H1 (cell line): ENCODE measurements around the gene NFATC1. TPM values are rescaled to one million over a fixed set of nuclear protein-coding genes. Genes with fewer than 3 reads are reported as not detected.

ENCODE experiments used
- CTCF ChIA-PET: fragments of 300-600 bp; sonication (Branson Sonifier 250); formaldehyde crosslinking; loops from one replicate; lab custom pipeline; 2021; ENCODE audit not compliant: partially characterized antibody; lab: Charles Lee
- POLR2A ChIA-PET: fragments of 300-600 bp; sonication (Branson Sonifier 250); formaldehyde crosslinking; loops from one replicate; lab custom pipeline; 2021; ENCODE audit warnings: inconsistent platforms; ENCODE audit not compliant: partially characterized antibody; lab: Charles Lee
- DNase-seq, 2 experiments: peaks; one replicate each; pipeline versions ENCODE4 v3.0.0 to v3.0.0-alpha.2; 2010 to 2022; ENCODE audit warnings: low spot score in 2 of 2, low read depth in 1 of 2, mixed read lengths in 1 of 2
- FAIRE-seq: peaks from 2 replicates; lab custom pipeline; 2011; peaks lifted over from hg19 to GRCh38; lab: Jason Lieb, UNC
- H2AFZ ChIP-seq: 2 replicates; pipeline ENCODE4 v1.8.1; 2012; ENCODE audit warnings: low read length, inconsistent platforms
- H2AK5ac ChIP-seq: 2 replicates; pipeline ENCODE4 v1.6.1; 2013; ENCODE audit warnings: low read depth, low read length
- H2BK120ac ChIP-seq: replicated peaks from 2 replicates; pipeline ENCODE3; 2013; ENCODE audit warnings: low read depth, low read length, inconsistent platforms
- H2BK12ac ChIP-seq: 2 replicates; pipeline ENCODE4 v1.6.1; 2013; ENCODE audit warnings: low read depth, low read length
- H2BK15ac ChIP-seq: 2 replicates; pipeline ENCODE4 v1.6.1; 2013; ENCODE audit warnings: low read length
- H2BK20ac ChIP-seq: 2 replicates; pipeline ENCODE4 v1.6.1; 2013; ENCODE audit warnings: low read length
- H2BK5ac ChIP-seq: 2 replicates; pipeline ENCODE4 v1.6.1; 2013; ENCODE audit warnings: low read depth, low read length
- H3K14ac ChIP-seq: 2 replicates; pipeline ENCODE4 v1.6.1; 2013; ENCODE audit warnings: inconsistent platforms; ENCODE audit not compliant: insufficient read length
- H3K18ac ChIP-seq: 2 replicates; pipeline ENCODE4 v1.6.1; 2013; ENCODE audit warnings: low read length; ENCODE audit errors: extremely low read depth
- H3K23ac ChIP-seq: 2 replicates; pipeline ENCODE4 v1.6.1; 2013; ENCODE audit warnings: inconsistent platforms; ENCODE audit not compliant: insufficient read length
- H3K23me2 ChIP-seq: 2 replicates; pipeline ENCODE4 v1.6.1; 2013; ENCODE audit warnings: low read depth, low read length
- H3K27ac ChIP-seq: 2 replicates; pipeline ENCODE4 v1.6.1; 2011; ENCODE audit warnings: low read depth, low read length, inconsistent platforms
- H3K27me3 ChIP-seq, 4 experiments: replicated peaks in 1 of 4; 1 replicate in 1 of 4; 2 replicates in 3 of 4; pipeline versions ENCODE4 v1.6.1 to v1.8.1; 2011 to 2013; ENCODE audit warnings: low read length in 3 of 4, mild to moderate bottlenecking in 3 of 4, inconsistent platforms in 2 of 4, mixed read lengths in 2 of 4, moderate library complexity in 1 of 4; ENCODE audit not compliant: control insufficient read depth in 3 of 4, insufficient read depth in 3 of 4; ENCODE audit errors: extremely low read depth in 1 of 4
- H3K36me3 ChIP-seq, 4 experiments: 2 replicates each; pipeline versions ENCODE4 v1.6.1 to v1.8.1; 2011 to 2013; ENCODE audit warnings: mild to moderate bottlenecking in 4 of 4, low read length in 3 of 4, moderate library complexity in 2 of 4, control low read depth in 1 of 4, inconsistent platforms in 1 of 4; ENCODE audit not compliant: insufficient read depth in 4 of 4, control insufficient read depth in 2 of 4
- H3K4ac ChIP-seq: replicated peaks from 2 replicates; pipeline ENCODE3; 2013; ENCODE audit warnings: low read length, low read depth, mixed read lengths, inconsistent platforms; ENCODE audit not compliant: insufficient read length
- H3K4me1 ChIP-seq, 4 experiments: replicated peaks in 1 of 4; 1 replicate in 1 of 4; 2 replicates in 3 of 4; pipeline versions ENCODE4 v1.6.1 to v1.8.1; 2011 to 2013; ENCODE audit warnings: low read length in 3 of 4, inconsistent platforms in 2 of 4, mixed read lengths in 1 of 4; ENCODE audit not compliant: insufficient read depth in 4 of 4, control insufficient read depth in 3 of 4
- H3K4me2 ChIP-seq, 2 experiments: 2 replicates each; pipeline versions ENCODE4 v1.6.1 to v1.8.1; 2011 to 2013; ENCODE audit warnings: low read depth in 2 of 2, low read length in 2 of 2, control low read depth in 1 of 2, inconsistent platforms in 1 of 2, mild to moderate bottlenecking in 1 of 2; ENCODE audit not compliant: insufficient read depth in 1 of 2
- H3K4me3 ChIP-seq, 4 experiments: fragments of 200-600, 300-600 bp in 1 of 4; sonication (generic), shearing (Covaris generic), sonication (Bioruptor Twin) in 1 of 4; 2 replicates each; pipeline versions ENCODE4 v1.5.1 to v1.8.1; 2011 to 2016; ENCODE audit warnings: low read length in 4 of 4, low read depth in 3 of 4, control low read depth in 2 of 4, inconsistent platforms in 2 of 4, mild to moderate bottlenecking in 2 of 4, mixed read lengths in 1 of 4, moderate library complexity in 1 of 4; ENCODE audit not compliant: insufficient read depth in 2 of 4; ENCODE audit errors: extremely low read depth in 1 of 4
- H3K56ac ChIP-seq: replicated peaks from 2 replicates; pipeline ENCODE3; 2013; ENCODE audit warnings: low read depth, mild to moderate bottlenecking, mixed read lengths, low read length, inconsistent platforms; ENCODE audit not compliant: insufficient read length
- H3K79me1 ChIP-seq: 2 replicates; pipeline ENCODE4 v1.6.1; 2013; ENCODE audit warnings: low read depth, low read length, control low read depth
- H3K79me2 ChIP-seq, 2 experiments: 2 replicates each; pipeline versions ENCODE4 v1.6.1 to v1.8.1; 2012 to 2013; ENCODE audit warnings: low read length in 2 of 2, mild to moderate bottlenecking in 2 of 2, inconsistent platforms in 1 of 2; ENCODE audit not compliant: insufficient read depth in 2 of 2, control insufficient read depth in 1 of 2
- H3K9ac ChIP-seq, 4 experiments: replicated peaks in 1 of 4; 1 replicate in 1 of 4; 2 replicates in 3 of 4; pipeline versions ENCODE4 v1.6.1 to v1.8.1; 2011 to 2013; ENCODE audit warnings: low read depth in 3 of 4, low read length in 3 of 4, control low read depth in 2 of 4, mild to moderate bottlenecking in 2 of 4, moderate library complexity in 2 of 4, inconsistent platforms in 1 of 4; ENCODE audit errors: extremely low read depth in 1 of 4
- H3K9me3 ChIP-seq, 2 experiments: 2 replicates each; pipeline versions ENCODE4 v1.6.1 to v1.8.1; 2012 to 2013; ENCODE audit warnings: mild to moderate bottlenecking in 2 of 2, moderate library complexity in 2 of 2, control low read depth in 1 of 2, inconsistent platforms in 1 of 2, low read depth in 1 of 2, low read length in 1 of 2, mixed read lengths in 1 of 2; ENCODE audit not compliant: insufficient read depth in 2 of 2
- H4K20me1 ChIP-seq, 2 experiments: replicated peaks in 1 of 2; 2 replicates each; pipeline versions ENCODE3 to v1.8.1; 2011 to 2013; ENCODE audit warnings: inconsistent platforms in 2 of 2, low read length in 2 of 2, mild to moderate bottlenecking in 1 of 2; ENCODE audit not compliant: insufficient read depth in 2 of 2, control insufficient read depth in 1 of 2
- H4K5ac ChIP-seq: 2 replicates; pipeline ENCODE4 v1.6.1; 2013; ENCODE audit warnings: low read length, low read depth, mixed read lengths, inconsistent platforms; ENCODE audit not compliant: insufficient read length
- H4K8ac ChIP-seq: 2 replicates; pipeline ENCODE4 v1.8.0; 2013; ENCODE audit warnings: mild to moderate bottlenecking, moderate library complexity, low read length, inconsistent platforms; ENCODE audit not compliant: insufficient read depth; ENCODE audit errors: extremely low read depth
- H4K91ac ChIP-seq: replicated peaks from 2 replicates; pipeline ENCODE3; 2013; ENCODE audit warnings: low read length, mixed read lengths, inconsistent platforms; ENCODE audit not compliant: insufficient read length
- BRCA1 ChIP-seq: IDR thresholded peaks from 2 replicates; pipeline ENCODE4 v1.6.1; 2012; ENCODE audit warnings: low read depth, low read length, improper control_type of control experiment
- CBX8 ChIP-seq: fragments of 300-800, 300-1000 bp; sonication (generic); IDR thresholded peaks from 2 replicates; pipeline ENCODE4 v1.7.1; 2016; ENCODE audit warnings: low read depth, low read length, borderline replicate concordance
- CEBPB ChIP-seq: IDR thresholded peaks from 2 replicates; pipeline ENCODE4 v1.6.1; 2012; ENCODE audit warnings: low read depth, low read length
- CREB1 ChIP-seq: IDR thresholded peaks from 2 replicates; pipeline ENCODE4 v1.6.1; 2012; ENCODE audit warnings: inconsistent platforms
- HDAC2 ChIP-seq, 2 experiments: fragments of 300-600 bp in 1 of 2; sonication (generic) in 1 of 2; IDR thresholded peaks; 2 replicates each; pipeline ENCODE4 v1.6.1; 2011 to 2012; ENCODE audit warnings: low read depth in 2 of 2, low read length in 2 of 2, mild to moderate bottlenecking in 2 of 2, moderate library complexity in 2 of 2, borderline replicate concordance in 1 of 2, inconsistent platforms in 1 of 2
- RXRA ChIP-seq: IDR thresholded peaks from 2 replicates; pipeline ENCODE4 v1.6.1; 2011; ENCODE audit warnings: low read depth, mild to moderate bottlenecking, low read length, moderate library complexity; ENCODE audit not compliant: insufficient read depth
- TAF1 ChIP-seq: IDR thresholded peaks from 2 replicates; pipeline ENCODE4 v1.6.1; 2011; ENCODE audit warnings: mild to moderate bottlenecking, low read depth, low read length
- TBP ChIP-seq: IDR thresholded peaks from 2 replicates; pipeline ENCODE4 v1.6.1; 2011; ENCODE audit warnings: low read depth, low read length, improper control_type of control experiment
- TCF12 ChIP-seq: IDR thresholded peaks from 2 replicates; pipeline ENCODE4 v1.6.1; 2011; ENCODE audit warnings: low read depth, mild to moderate bottlenecking, low read length
- YY1 ChIP-seq: IDR thresholded peaks from 2 replicates; pipeline ENCODE4 v1.6.1; 2011; ENCODE audit warnings: low read depth, mild to moderate bottlenecking, low read length
- WGBS, 2 experiments: shearing (Covaris generic) in 1 of 2; methylation state at CpG; one replicate each; pipeline versions ENCODE4 v1.1.6 to v1.1.7; 2013 to 2015; ENCODE audit warnings: low lambda C conversion rate in 2 of 2, mixed read lengths in 2 of 2, inconsistent platforms in 1 of 2, low coverage in 1 of 2, missing lambda C conversion rate in 1 of 2; ENCODE audit not compliant: insufficient replicate concordance in 2 of 2, insufficient coverage in 1 of 2, insufficient read length in 1 of 2; ENCODE audit errors: extremely low coverage in 1 of 2, missing lambda C conversion rate in 1 of 2; 5-methylcytosine and 5-hydroxymethylcytosine counted together
- polyA plus RNA-seq, 7 experiments: library from polyadenylated mRNA; depleted of rRNA in 3 of 7; stranded (reverse) in 5 of 7; unstranded in 2 of 7; fragments of >200 nt in 5 of 7; fragments of 200-250 nt in 2 of 7; gene quantifications; 1 replicate in 5 of 7; 2 replicates in 1 of 7; 4 replicates in 1 of 7; pipeline versions ENCODE4 v1.2.1 to v1.2.3, GENCODE V29; 2011 to 2013; ENCODE audit warnings: missing spikeins in 2 of 7, mixed read lengths in 2 of 7
- total RNA-seq: library from RNA; stranded (reverse); fragmentation: NEBNext Ultra II Directional; extraction: Animal tissue kit (Norgen Biotek cat#: 25700); gene quantifications from 2 replicates; pipeline ENCODE4 v1.2.1, GENCODE V29; 2021
- TF ChIP-seq, protein P1 (sequence below): IDR thresholded peaks from 2 replicates; pipeline ENCODE4 v1.6.1; 2012; ENCODE audit warnings: low read length, inconsistent platforms

NFATC1 gene
- total and polyA plus RNA-seq, 2 of the 8 experiments (the other 6 are each of a cell fraction or from before 2014, with no cell fraction given), result 2.0 to 6.6 TPM

DNA sequence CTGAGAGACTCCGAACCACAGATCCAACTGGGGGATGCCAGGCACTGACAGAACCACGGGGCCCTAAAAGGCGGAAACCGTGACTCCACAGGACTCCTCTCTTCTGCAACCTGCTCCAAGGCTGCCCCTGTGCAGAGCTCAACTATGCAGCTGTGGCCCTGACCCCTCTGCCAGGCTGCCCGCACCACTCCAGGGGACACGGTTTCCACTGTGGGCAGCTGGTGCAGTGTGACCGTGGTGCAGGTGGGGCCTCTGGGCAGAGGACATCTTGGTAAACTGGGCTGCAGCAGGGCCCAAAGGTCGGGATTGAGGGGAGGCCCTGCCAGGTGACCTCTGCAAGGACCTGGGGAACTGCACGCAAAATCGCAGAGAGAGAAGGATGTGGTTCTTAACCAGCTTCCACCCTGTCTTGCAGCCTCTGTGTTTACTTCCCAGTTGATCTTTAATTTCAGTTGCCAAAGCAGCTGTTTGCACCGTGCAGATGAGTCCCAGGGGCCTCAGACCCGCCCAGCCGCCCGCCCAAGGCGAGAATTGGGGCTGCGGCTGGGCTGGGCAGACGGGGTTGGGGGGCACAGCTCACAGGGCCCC, 179.3 kb downstream of the NFATC1 start:
- H4K91ac ChIP-seq, result no peak overlapping the region
- H4K8ac ChIP-seq, result no peak overlapping the region
- no peak overlapping the region for H2AK5ac ChIP-seq
- peak in 1 of 2 experiments; percentile 29 for DNase-seq
- no peak overlapping the region for H3K18ac ChIP-seq
- no peak overlapping the region for H2BK5ac ChIP-seq
- CTCF ChIA-PET, result interaction anchor here (1.3 to 1.4 kb wide), 2 partner anchors 9 to 30 kb away, joined by 3 read pairs; no protein-coding TSS in a partner anchor
- no peak overlapping the region for H3K9ac ChIP-seq
- H2AFZ ChIP-seq, result no peak overlapping the region
- H3K4me3 ChIP-seq, result no peak overlapping the region
- WGBS, 2 experiments, result 95% methylated on average over 17 of the region's 17 CpGs; no CpG with 5 or more reads in 1 of the 2 experiments
- H4K20me1 ChIP-seq, result no peaks in the 10 kb centered on the region
- POLR2A ChIA-PET, result no interaction called here
- no peaks in the 10 kb centered on the region; a peak in 1 of 7 replicates for H3K4me1 ChIP-seq
- H3K27me3 ChIP-seq, result no peaks in the 10 kb centered on the region
- no peak overlapping the region for H2BK120ac ChIP-seq
- no peak overlapping the region for H3K23ac ChIP-seq
- H3K56ac ChIP-seq, result no peak overlapping the region
- no peak for FAIRE-seq
- H2BK12ac ChIP-seq, result no peak overlapping the region
- no peaks in the 10 kb centered on the region for H3K79me1 ChIP-seq
- peaks cover 8 to 18% of the 10 kb centered on the region in 2 experiments; a peak in 3 of 4 replicates for H3K9me3 ChIP-seq
- H3K36me3 ChIP-seq, result no peaks in the 10 kb centered on the region
- H2BK20ac ChIP-seq, result no peak overlapping the region
- H3K14ac ChIP-seq, result no peak overlapping the region
- H2BK15ac ChIP-seq, result no peak overlapping the region
- H3K23me2 ChIP-seq, result no peaks in the 10 kb centered on the region
- H3K79me2 ChIP-seq, result no peaks in the 10 kb centered on the region
- H3K27ac ChIP-seq, result no peak overlapping the region
- H3K4me2 ChIP-seq, result no peak overlapping the region
- H3K4ac ChIP-seq, result no peak overlapping the region
- H4K5ac ChIP-seq, result no peak overlapping the region
- TF ChIP-seq CEBPB, result no peak
- TF ChIP-seq TAF1, result no peak
- no peak for TF ChIP-seq BRCA1
- TF ChIP-seq HDAC2 (IDR thresholded peaks at IDR 0.05; ENCODE audit: borderline replicate concordance in 1 of 2, low read depth in 2 of 2, low read length in 2 of 2), result no peak
- no peak for TF ChIP-seq CREB1
- TF ChIP-seq YY1, result no peak
- TF ChIP-seq, protein P1, sequence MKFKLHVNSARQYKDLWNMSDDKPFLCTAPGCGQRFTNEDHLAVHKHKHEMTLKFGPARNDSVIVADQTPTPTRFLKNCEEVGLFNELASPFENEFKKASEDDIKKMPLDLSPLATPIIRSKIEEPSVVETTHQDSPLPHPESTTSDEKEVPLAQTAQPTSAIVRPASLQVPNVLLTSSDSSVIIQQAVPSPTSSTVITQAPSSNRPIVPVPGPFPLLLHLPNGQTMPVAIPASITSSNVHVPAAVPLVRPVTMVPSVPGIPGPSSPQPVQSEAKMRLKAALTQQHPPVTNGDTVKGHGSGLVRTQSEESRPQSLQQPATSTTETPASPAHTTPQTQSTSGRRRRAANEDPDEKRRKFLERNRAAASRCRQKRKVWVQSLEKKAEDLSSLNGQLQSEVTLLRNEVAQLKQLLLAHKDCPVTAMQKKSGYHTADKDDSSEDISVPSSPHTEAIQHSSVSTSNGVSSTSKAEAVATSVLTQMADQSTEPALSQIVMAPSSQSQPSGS, result no peak
- no peak for TF ChIP-seq TCF12
- no peak for TF ChIP-seq CBX8
- no peak for TF ChIP-seq RXRA
- no peak for TF ChIP-seq TBP
